ENCODE data around the gene MLXIPL. TPM values are rescaled to one million over a fixed set of nuclear protein-coding genes. Genes with fewer than 3 reads are reported as not detected.
"Not testable (repeated sequence)": the region's sequence is repeated elsewhere in the genome, so short reads cannot be mapped to it uniquely, and the experiment has no call there.

Gene MLXIPL
- total RNA-seq, 2 experiments from 2014 or later: not detected

GRCh38 chr7:73582664-73583202, 41.6 kb downstream of the MLXIPL start:
- no peak for TF ChIP-seq EZH2phosphoT487 (IDR thresholded peaks at IDR 0.05; ENCODE audit: borderline replicate concordance, low read depth, low read length)
- no peak for TF ChIP-seq CTCF (conservative IDR thresholded peaks at IDR 0.05; ENCODE audit: low read length)
- no peaks in the 10 kb centered on the region for H3K9me3 ChIP-seq (ENCODE audit: low read length)
- DNase-seq (ENCODE audit: low spot score): no peak
- H3K9me2 ChIP-seq (ENCODE audit: insufficient read depth, low read length): no peaks in the 10 kb centered on the region
- no TSS peak for BruUV-seq (replicated peaks)
- POLR2A ChIA-PET: interaction anchor here (0.9 kb wide), 1 partner anchor 23 kb away, joined by 3 read pairs; no protein-coding TSS in a partner anchor
- no peaks in the 10 kb centered on the region for H3K36me3 ChIP-seq (ENCODE audit: insufficient read depth, low read length)
- intact Hi-C loops (cut with micrococcal nuclease; ENCODE audit: unreplicated experiment): no loop called here
- peaks cover 14% of the 10 kb centered on the region for H3K4me1 ChIP-seq (ENCODE audit: insufficient read depth, low read length, poor library complexity, severe bottlenecking)
- no peaks in the 10 kb centered on the region; the same call in 1 of the 2 replicates for H4K20me1 ChIP-seq (ENCODE audit: insufficient read depth, low read length)
- H3K27ac ChIP-seq (ENCODE audit: low read depth, low read length, poor library complexity, severe bottlenecking): no peak overlapping the region
- H3K4me2 ChIP-seq (ENCODE audit: low read length): no peak overlapping the region
- H3K79me2 ChIP-seq (ENCODE audit: insufficient read depth, low read depth, low read length): peaks cover 5% of the 10 kb centered on the region
- CTCF ChIA-PET (ENCODE audit: unreplicated experiment): interaction anchor here (0.5 kb wide), 1 partner anchor 22 kb away, joined by 3 read pairs; no protein-coding TSS in a partner anchor
- H2AFZ ChIP-seq (ENCODE audit: low read length): no peak overlapping the region
- H3K4me3 ChIP-seq (ENCODE audit: low read depth, low read length, poor library complexity, severe bottlenecking): no peak overlapping the region

GRCh38 chr7:73581006-73581405, 43.3 kb downstream of the MLXIPL start:
- H2AFZ ChIP-seq (ENCODE audit: low read length); CTCF ChIA-PET (ENCODE audit: unreplicated experiment); H3K9me2 ChIP-seq (ENCODE audit: insufficient read depth, low read length); H3K27ac ChIP-seq (ENCODE audit: low read depth, low read length, poor library complexity, severe bottlenecking); H3K4me2 ChIP-seq (ENCODE audit: low read length); H3K36me3 ChIP-seq (ENCODE audit: insufficient read depth, low read length); H3K9me3 ChIP-seq (ENCODE audit: low read length); intact Hi-C loops (cut with micrococcal nuclease; ENCODE audit: unreplicated experiment); H3K4me3 ChIP-seq (ENCODE audit: low read depth, low read length, poor library complexity, severe bottlenecking); H4K20me1 ChIP-seq (ENCODE audit: insufficient read depth, low read length); BruUV-seq (replicated peaks); DNase-seq (ENCODE audit: low spot score): not testable (repeated sequence)
- peaks cover 20% of the 10 kb centered on the region for H3K79me2 ChIP-seq (ENCODE audit: insufficient read depth, low read depth, low read length)
- POLR2A ChIA-PET: interaction anchor here (0.7 kb wide), 1 partner anchor 262 kb away, joined by 5 read pairs; the partner anchor contains the start of gene METTL27
- H3K4me1 ChIP-seq (ENCODE audit: insufficient read depth, low read length, poor library complexity, severe bottlenecking): peaks cover 26% of the 10 kb centered on the region

- H3K27ac ChIP-seq (ENCODE audit: low read depth, low read length, poor library complexity, severe bottlenecking): peak within 1 kb of the TSS; percentile 82
- H3K9me2 ChIP-seq (ENCODE audit: insufficient read depth, low read length): no peaks in the 10 kb centered on the region
- H3K4me3 ChIP-seq (ENCODE audit: low read depth, low read length, poor library complexity, severe bottlenecking): peak within 1 kb of the TSS; percentile 96
- 0 out of 2 replicates have a peak, but pooled peaks have one; percentile 25 for TF ChIP-seq CTCF (conservative IDR thresholded peaks at IDR 0.05; ENCODE audit: low read length)
- no peak for TF ChIP-seq EZH2phosphoT487 (IDR thresholded peaks at IDR 0.05; ENCODE audit: borderline replicate concordance, low read depth, low read length)
- no peaks in the 10 kb centered on the region for H3K9me3 ChIP-seq (ENCODE audit: low read length)
- intact Hi-C loops (cut with micrococcal nuclease; ENCODE audit: unreplicated experiment): loop anchor here (1.0 kb wide), 2 partner anchors 21 to 56 kb away; partner anchors contain the start of genes BAZ1B and BCL7B
- ChIA-PET POLR2A (interaction anchor here (0.6 to 2.5 kb wide), 8 partner anchors 11 to 264 kb away, joined by 3 to 6 read pairs (median 4); partner anchors contain the start of genes ABHD11, BAZ1B and METTL27), CTCF (ENCODE audit: unreplicated experiment) (interaction anchor here (0.5 to 0.6 kb wide), 5 partner anchors 93 to 749 kb away, joined by 3 to 9 read pairs (median 3); no protein-coding TSS in a partner anchor)
- BruUV-seq (replicated peaks): no TSS peak
- H2AFZ ChIP-seq (ENCODE audit: low read length): peak within 1 kb of the TSS; percentile 99
- peaks cover 21% of the 10 kb centered on the region for H3K36me3 ChIP-seq (ENCODE audit: insufficient read depth, low read length)
- DNase-seq (ENCODE audit: low spot score): peak; percentile 100
- no peaks in the 10 kb centered on the region; the same call in none of the 2 replicates for H4K20me1 ChIP-seq (ENCODE audit: insufficient read depth, low read length)
- H3K4me2 ChIP-seq (ENCODE audit: low read length): peak within 1 kb of the TSS; percentile 100
- H3K79me2 ChIP-seq (ENCODE audit: insufficient read depth, low read depth, low read length): peaks cover 20% of the 10 kb centered on the region
- peaks cover 26% of the 10 kb centered on the region for H3K4me1 ChIP-seq (ENCODE audit: insufficient read depth, low read length, poor library complexity, severe bottlenecking)
Measured at GRCh38 chr7:73578342-73579128, 45.8 kb downstream of the MLXIPL start, which contains the start of gene TBL2. Gene TBL2, minus strand, starts transcription at chr7:73578579. Its CDS starts 30 bp downstream, at chr7:73578549.
